HL-60/S4 treated with phorbol 12-myristate 13-acetate at 8.2 ng/mL for 4 days and 3 days (cell line): ENCODE measurements around the gene ECT2L.

Source experiments
- in situ Hi-C: fragments of 300-500 bp; cut with MboI; formaldehyde crosslinking; loops from 2 replicates; pipeline ENCODE4 v1.15.0; 2022; ENCODE audit warnings: low sequenced_read_pairs

The ECT2L gene

DNA sequence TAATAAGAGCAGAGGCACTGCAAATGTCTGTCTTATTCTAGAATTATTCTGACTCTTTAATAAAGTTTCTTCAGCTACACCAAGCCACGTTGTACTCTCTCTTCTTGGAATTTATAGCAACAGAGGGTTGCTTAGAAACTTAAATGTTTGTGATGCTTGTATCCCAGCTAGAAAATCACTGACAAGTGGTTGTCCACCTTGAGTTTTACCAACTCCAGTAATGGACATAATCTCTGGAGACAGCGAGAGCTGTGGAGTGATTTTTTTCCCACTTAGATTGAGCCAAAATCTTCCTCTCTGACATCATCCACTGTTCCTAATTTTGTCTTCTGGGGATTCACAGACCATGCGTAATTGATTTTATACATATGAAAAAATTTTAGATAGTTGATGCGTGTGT lies 8.0 kb downstream of the ECT2L start:
- in situ Hi-C loops: loop anchor here (25.0 kb wide), 1 partner anchor 558 kb away; the partner anchor contains the start of gene CITED2

DNA sequence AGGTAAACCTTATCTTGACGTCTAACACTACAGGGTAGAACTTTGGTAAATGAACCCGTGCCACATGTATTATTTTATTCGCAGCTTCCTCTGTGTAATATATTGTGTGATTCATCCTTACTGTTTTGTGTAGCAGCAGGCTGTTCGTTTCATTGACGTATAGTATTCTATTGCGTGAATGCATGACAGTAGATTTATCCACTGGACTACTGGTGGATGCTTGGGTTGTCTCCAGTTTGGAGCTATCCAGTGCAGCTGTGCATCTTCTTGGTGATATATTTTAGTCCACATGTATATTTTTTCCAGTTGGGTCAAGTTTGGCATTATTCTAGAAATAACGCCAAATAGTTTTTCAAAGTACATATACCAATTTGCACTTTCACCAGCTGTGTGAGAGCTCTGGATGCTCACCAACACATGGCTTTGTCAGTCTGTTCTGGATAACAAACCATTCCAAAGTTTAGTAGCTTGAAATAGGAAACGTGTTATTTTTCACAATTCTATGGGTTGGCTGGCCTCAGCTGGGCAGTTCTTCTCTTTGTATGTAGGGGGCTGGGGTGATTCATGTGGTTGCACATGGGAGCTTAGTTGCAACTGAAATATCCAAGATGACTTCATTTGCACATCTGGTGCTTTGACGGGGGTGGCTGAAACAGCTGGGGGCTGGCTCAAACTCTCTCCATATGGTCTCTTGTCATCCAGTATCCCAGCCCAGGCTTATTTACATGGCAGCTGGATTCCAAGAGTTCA lies 9.3 kb downstream of the ECT2L start:
- in situ Hi-C loops: loop anchor here (25.0 kb wide), 1 partner anchor 557 kb away; the partner anchor contains the start of gene CITED2

DNA sequence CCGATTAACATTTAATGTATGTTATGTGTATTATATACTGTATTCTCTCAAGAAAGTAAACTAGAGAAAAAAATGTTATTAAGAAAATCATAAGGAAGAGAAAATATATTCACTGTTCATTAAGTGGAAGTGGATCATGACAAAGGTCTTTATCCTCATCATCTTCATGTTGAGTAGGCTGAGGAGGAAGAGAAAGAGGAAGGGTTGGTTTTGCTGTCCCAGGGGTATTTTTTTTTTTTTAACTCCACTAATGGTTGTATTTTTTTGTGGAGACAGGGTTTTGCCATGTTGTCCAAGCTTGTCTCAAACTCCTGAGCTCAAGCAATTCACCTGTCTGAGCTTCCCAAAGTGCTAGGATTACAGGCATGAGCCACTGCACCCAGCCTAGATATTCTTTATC lies 11.0 kb downstream of the ECT2L start:
- in situ Hi-C loops: loop anchor here (25.0 kb wide), 1 partner anchor 555 kb away; the partner anchor contains the start of gene CITED2

DNA sequence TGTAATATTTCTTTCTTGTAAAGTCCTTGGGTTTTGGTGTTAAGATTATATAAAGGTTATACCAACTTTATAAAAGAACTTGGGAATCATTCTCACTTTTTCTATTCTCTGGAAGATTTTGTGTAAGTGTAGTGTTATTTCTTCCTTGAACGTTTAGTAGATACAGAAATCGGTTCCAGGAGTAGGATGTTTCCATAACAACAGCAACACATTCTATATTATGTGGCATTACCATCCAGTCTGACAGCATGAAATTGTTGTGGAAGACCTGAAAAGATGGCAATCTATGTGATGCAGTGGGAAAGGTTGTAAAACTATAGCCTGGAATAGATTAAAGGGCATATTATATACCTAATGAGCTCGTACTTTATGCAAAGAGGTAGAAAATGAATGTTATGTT lies 13.8 kb downstream of the ECT2L start:
- in situ Hi-C loops: loop anchor here (25.0 kb wide), 1 partner anchor 553 kb away; the partner anchor contains the start of gene CITED2

DNA sequence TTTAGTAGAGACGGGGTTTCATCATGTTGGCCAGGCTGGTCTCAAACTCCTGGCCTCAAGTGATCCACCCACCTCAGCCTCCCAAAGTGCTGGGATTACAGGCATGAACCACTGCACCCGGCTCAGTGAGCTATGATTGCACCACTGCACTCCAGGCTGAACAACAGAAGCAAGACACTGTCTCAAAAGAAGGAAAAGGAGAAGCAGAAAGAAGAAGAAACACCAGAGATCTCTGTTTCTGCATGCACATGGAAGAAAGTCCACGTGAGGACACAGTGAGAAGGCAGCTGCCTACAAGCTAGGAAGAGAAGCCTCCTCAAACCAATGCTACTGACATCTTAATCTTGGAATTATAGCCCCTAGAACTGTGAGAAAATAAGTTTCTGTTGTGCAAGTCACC lies 16.0 kb downstream of the ECT2L start:
- in situ Hi-C loops: loop anchor here (25.0 kb wide), 1 partner anchor 550 kb away; the partner anchor contains the start of gene CITED2

DNA sequence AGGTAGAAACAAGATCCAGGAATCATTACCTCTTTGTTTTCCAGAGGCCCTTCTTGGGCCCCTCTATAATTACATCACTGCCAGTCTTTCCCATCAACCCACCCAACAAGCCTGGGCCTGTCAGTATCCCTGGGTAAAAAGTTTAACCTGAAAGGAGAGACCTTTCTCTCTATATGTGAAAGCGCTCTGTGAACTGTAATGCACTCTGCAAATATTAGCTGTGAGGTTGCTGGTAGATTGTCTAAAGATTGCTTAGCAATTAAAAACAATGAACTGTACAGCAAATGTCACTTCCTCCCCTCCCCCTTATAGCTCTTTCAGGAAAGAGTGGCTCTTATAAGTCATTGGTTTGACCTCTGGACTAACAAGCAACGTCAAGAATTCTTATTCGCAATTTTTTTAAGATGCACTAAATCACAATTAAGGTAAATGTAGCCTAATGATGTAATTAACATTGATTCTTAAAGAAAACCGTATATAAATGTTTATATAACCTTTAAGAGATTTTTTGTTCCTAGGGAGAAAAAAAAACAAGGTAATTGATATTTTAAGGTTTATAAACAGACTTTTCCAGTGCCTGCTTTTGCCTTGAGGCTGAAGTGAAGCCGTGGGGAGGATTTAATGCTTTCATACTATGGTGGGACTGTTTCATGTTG lies 18.4 kb downstream of the ECT2L start:
- in situ Hi-C loops: loop anchor here (25.0 kb wide), 1 partner anchor 548 kb away; the partner anchor contains the start of gene CITED2

DNA sequence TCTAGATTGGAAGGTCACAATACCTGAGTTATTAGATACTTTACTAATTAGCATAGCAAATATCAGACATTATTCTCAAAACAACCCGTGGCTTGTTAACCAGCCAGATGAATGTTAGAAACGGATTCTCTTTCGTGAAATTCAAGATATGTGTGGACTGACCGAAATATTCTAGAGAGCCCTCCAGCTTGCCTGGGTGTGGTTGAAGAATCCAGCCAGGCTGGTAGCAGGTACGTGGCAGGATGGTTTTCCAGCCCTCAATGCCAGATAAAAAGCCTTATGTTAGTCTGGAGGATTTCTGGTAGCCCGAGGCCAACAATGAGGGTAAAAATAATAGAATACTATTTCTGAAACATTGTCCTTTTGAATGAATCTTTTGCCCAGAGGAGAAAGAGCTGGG lies 19.3 kb downstream of the ECT2L start:
- in situ Hi-C loops: loop anchor here (25.0 kb wide), 1 partner anchor 547 kb away; the partner anchor contains the start of gene CITED2

DNA sequence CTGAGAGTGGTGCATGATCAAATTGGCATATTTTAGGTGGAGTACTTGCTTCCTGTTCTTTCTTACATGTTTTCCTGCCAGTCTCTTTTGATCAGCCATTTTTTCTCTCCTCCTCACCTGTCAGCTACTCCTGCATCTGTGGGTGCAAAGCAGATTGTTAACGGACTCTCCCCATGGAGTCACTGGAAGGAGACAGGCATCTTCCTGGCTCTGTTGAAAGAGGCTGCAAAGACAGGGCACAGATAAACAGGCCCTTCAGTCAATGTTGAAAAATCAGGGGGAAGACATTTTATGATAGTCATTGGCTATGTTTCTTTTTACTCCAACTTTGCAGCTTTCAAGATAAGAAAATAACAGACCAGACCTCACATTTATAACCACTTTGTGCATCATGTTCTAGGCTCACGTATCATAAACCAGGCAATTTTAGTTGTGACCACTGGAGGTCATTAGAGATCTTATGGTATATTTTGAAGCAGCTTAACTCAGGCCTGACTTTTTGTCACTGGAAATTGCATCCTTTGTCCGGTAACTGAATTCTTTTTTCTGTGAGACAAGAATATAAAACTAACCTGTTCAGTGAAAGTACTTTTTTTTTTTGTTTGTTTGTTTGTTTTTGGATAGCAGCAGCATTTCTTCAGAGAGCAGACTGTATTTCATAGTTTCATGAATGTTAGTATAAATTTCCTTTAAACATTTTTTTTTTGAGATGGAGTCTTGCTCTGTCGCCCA lies 20.1 kb downstream of the ECT2L start:
- in situ Hi-C loops: loop anchor here (25.0 kb wide), 1 partner anchor 546 kb away; the partner anchor contains the start of gene CITED2

DNA sequence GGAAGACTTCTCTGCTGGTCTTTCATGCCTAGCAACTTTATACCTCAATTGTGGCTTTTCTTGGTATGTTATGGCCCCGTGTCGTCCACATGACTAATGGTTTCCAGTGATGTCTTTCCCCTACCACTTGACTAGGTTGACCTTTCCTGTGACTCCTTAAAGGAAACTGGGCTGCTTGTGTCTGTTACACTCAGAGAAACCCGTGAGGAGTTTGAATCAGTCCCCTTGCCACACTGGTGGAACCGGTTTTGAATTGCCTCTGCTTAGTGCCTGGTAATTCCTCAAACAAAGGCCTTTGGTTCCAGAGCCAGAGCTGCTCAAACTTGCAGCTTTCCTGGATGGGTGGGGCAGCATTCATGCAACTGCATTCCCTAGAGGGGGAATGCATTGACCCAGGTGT lies 21.9 kb downstream of the ECT2L start:
- in situ Hi-C loops: loop anchor here (25.0 kb wide), 1 partner anchor 545 kb away; the partner anchor contains the start of gene CITED2

DNA sequence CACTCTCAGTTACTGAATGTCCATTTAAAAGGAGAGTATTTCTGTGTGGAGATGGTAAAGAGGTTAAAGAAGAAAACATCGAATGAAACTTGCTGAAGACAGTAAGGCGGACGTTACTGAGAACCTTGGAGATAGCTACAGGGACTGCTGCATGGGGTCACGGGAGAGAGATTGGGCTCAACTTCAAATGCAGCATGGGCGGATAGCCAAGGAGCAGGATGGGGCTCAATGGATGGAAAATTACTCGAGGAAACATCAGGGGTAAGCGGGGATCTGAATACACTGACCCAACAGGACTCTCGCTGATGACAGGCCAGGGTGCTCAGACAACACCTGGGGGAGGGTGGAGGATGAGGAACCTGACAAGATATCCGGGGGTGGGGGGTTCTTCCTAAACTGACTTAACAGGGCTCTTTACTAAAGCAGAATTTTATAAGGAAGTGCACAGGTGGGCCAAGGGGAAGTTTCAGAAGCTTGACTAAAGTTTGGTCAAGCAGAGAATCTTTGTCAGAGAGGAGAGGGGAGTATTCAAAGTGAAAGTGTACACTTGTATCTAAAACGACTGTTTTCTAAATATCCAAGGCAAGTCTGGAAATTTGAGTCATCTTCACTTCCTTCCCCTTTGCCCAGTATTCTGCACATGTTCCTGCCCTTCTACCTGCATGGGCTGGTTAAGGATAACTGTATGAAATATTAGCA lies 22.8 kb downstream of the ECT2L start:
- in situ Hi-C loops: loop anchor here (25.0 kb wide), 1 partner anchor 544 kb away; the partner anchor contains the start of gene CITED2

DNA sequence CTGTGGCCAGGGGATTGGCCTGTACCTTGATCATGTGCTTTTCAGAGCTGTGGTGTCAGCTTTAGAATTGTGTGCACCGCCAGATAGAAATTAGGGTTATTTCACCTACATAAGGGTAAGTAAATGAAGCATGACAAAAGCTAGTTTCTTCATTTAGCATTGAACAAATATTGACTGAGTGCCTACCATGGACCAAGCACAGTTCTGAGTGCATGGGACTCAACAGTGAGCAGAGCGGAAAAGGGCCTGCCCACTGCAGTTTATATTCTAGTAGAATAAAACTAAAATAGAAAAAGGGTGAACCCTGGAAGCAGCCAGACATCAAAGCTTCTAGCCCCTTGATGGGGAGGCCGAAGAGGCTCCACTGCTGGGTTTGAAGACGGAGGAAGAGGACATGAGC lies 25.6 kb downstream of the ECT2L start:
- in situ Hi-C loops: loop anchor here (25.0 kb wide), 1 partner anchor 541 kb away; the partner anchor contains the start of gene CITED2

DNA sequence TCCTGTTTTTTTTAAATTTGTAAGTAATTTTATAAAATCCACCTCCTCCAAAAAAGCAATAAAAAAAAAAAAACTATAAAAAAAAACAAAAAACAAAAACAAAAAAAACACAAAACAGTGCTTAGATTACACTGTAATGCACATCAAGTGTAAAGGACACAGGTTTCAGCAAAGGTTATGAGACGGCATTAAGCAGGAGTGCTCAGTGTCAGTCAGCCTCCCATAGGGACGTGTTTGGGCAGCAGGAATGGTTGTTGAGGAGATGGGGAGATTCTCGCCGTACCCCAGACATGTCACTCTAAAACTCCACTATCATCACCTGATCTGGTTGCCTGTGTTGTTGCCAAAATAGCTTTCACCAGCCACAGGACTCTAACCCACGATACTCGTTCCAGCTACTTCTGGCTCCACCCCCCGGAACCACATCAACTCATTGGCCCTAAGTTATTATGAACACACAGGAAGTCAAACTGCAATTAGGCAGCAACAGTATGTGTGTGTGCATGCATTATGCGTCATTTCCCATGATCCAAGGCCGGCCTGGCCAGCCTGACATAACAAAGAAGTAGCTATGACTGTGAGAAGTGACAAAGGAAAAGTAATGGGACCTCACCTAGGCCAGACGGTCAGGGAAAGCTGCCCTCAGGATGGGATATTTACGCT lies 28.7 kb downstream of the ECT2L start:
- in situ Hi-C loops: loop anchor here (25.0 kb wide), 1 partner anchor 538 kb away; the partner anchor contains the start of gene CITED2

DNA sequence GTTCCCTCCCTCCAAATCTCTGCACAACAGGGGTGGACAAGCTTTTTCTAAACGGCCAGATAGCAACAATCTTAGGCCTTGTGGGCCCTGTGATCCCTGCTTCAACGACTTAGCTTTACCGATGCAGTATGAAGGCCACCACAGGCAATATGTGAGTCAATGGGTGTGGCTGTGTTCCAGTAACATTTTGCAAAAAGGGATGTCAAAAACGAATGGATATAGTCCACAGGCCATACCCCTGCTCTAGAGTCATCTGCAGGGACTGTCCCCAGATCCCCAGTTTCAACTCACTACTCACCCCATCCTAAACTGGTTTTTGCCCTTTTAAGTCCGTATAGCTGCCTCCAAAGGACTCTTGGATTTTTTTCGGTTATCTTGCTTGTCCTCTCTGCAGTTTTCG lies 34.4 kb downstream of the ECT2L start:
- in situ Hi-C loops: no loop called here

DNA sequence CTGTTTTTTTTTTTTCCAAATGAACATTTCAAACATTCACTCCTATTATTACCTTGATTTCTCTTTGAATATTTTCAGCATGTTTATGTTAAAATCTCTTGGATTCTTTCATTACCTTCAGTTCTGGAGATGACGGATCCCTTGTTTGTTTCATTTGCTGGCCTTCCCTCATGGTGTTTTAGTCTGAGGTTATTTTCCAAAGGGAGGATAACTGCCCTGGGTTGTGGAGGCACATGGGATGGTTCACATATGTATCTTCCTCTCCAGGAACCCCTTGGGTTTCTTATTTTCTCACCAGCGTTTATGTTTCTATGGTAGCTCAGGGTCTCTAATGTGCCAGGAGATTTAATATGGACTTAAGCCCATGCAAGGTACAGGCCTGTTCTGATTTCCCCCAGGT lies 36.3 kb downstream of the ECT2L start:
- in situ Hi-C loops: no loop called here

DNA sequence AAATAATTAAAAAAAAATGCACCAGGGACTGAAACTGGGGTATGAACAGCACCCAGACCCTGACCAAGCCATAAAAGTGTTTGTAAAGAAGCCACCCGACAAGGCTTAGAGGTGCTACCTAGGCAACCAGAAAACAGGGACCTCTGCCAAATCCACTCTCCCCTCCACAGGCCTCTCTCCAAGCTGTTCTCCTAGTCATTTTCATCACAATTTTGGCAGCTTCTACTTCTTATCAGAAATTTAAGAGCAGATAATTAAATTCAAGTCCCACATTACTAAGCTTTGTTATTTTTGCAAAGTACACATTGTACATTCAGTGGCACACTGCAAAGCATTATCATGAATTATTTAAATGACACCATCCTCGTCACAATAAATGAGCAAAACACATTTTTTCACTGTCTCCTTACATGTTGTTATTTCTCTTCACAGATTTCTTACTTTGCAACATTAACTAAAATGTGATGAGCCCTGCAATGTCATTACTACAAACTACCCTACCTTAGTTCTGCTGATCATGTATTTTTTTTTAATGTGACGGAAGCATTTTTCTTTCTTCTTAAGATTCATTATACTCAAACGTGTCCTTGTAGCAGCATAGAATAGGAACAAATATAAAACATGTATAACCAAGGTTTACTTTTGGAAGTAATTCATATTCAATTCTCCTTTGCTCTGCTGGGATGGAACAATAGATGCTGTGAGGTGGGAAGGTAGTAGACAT lies 38.1 kb downstream of the ECT2L start:
- in situ Hi-C loops: no loop called here

DNA sequence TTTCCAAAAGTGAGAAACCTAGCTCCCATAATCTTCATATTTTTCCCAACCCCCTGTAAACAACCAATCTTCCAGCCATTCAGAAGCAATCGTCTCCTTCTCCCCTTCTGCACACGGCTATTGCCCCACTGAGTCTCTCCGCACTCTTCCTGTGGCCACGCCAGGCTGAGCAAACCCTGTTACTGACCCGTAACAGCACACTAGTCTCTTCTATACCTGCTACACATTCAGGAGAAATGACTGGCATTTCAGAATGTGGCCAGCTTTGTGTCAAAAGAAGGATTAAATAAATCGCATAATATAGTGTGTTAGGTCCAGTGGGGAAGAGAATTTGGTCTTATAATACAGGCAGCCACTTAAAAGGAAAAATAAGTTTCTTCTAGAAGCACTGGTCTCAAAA lies 41.4 kb downstream of the ECT2L start:
- in situ Hi-C loops: no loop called here

DNA sequence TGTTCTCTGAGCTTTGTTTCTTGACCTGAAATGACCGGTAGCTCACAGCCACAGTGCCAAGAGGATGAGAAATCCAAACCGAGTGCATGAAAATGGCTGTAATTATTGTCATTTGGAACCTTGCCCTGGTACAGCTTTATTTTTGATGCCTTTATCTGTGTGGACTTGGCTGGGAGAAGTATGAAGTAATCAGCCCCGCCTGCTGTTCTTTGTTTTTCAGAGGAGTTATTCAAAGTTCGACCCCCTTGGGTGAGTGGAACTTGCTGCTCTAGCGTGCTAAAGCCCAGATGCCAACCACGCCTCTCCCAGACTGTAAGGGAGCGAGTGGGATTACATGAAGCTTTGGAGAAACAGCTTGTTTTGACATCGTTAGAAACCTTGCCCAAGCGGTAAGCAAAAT lies 48.3 kb downstream of the ECT2L start:
- in situ Hi-C loops: no loop called here

DNA sequence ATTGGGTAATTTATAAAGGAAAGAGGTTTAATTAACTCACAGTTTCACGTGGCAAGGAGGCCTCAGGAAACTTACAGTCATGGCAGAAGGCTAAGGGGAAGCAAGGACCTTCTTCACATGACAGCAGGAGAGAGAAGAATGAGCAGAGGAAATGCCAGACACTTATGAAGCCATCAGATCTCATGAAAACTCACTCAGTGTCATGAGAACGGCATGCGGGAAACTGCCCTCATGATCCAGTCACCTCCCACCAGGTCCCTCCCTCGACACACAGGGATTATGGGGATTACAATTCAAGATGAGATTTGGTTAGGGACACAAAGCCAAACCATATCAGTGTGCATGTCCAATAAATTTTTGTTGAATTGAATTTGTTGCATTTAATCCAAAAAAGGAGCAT lies 52.0 kb downstream of the ECT2L start:
- in situ Hi-C loops: no loop called here

DNA sequence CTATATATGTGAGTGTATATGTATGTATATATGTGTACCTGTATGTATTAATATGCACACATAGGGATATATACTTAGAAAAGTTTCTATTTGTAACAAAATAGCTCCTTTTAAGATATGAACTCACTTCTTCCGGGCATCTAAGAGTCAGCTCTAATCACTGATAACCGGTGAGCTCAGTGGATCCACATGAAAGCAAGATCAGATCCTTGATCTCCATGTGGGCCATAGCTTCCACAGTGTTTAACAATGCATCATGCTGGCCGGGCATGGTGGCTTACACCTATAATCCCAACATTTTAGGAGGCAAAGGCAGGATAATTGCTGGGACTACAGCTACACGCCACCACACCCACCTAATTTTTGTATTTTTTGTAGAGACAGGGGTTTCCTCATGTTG lies 52.6 kb downstream of the ECT2L start:
- in situ Hi-C loops: no loop called here
